Neural cell (in vitro differentiated cells): Measurements from ENCODE around the gene ZNF497.

Experiments
- CTCF ChIP-seq: fragments of 450-650 bp; IDR thresholded peaks from 2 replicates; pipeline ENCODE4 v1.5.1; 2014; ENCODE audit warnings: antibody characterized with exemption, mild to moderate bottlenecking, moderate library complexity; ENCODE audit not compliant: poor library complexity, severe bottlenecking
- EP300 ChIP-seq: fragments of 450-650 bp; conservative IDR thresholded peaks from 2 replicates; pipeline ENCODE4 v1.6.1; 2014; ENCODE audit warnings: antibody characterized with exemption, mild to moderate bottlenecking, moderate library complexity; ENCODE audit not compliant: poor library complexity, severe bottlenecking
- EZH2 ChIP-seq: fragments of 200-600, 300-800 bp; shearing (Covaris generic), sonication (generic); IDR thresholded peaks from 2 replicates; pipeline ENCODE4 v1.6.1; 2014; ENCODE audit warnings: antibody characterized with exemption, low read length, borderline replicate concordance, mild to moderate bottlenecking; ENCODE audit not compliant: insufficient read depth, poor library complexity, severe bottlenecking
- POLR2AphosphoS5 ChIP-seq: IDR thresholded peaks from 2 replicates; pipeline ENCODE4 v1.6.1; 2012
- RAD21 ChIP-seq: fragments of 450-650 bp; conservative IDR thresholded peaks from 2 replicates; pipeline ENCODE4 v1.6.1; 2014; ENCODE audit warnings: antibody characterized with exemption, mild to moderate bottlenecking, moderate library complexity
- SMC3 ChIP-seq: fragments of 450-650 bp; conservative IDR thresholded peaks from 2 replicates; pipeline ENCODE4 v1.6.1; 2014; ENCODE audit warnings: antibody characterized with exemption, mild to moderate bottlenecking, moderate library complexity; ENCODE audit not compliant: poor library complexity

GRCh38 chr19:58357481-58358145 is 4.9 kb downstream of the ZNF497 start:
- TF ChIP-seq CTCF, result no peak
- no peak for TF ChIP-seq POLR2AphosphoS5
- TF ChIP-seq RAD21, result no peak
- no peak for TF ChIP-seq SMC3
- no peak for TF ChIP-seq EP300
- TF ChIP-seq EZH2, result no peak
